ENCODE results near the gene RAB7B.

The RAB7B gene

GRCh38 chr1:205994346-205994745 lies 8.8 kb downstream of the RAB7B start:
- no peak for DNase-seq (ENCODE audit: low read depth)

- DNase-seq (ENCODE audit: low read depth) = no peak
Observed at GRCh38 chr1:205993068-205993467, 10.1 kb downstream of the RAB7B start.

- DNase-seq (ENCODE audit: low read depth) = no peak
Observed at GRCh38 chr1:205992218-205992882, 10.8 kb downstream of the RAB7B start.

- no peak for DNase-seq (ENCODE audit: low read depth)
Observed at GRCh38 chr1:205991237-205991636, 12.0 kb downstream of the RAB7B start.

- no peak for DNase-seq (ENCODE audit: low read depth)
Observed at GRCh38 chr1:205990226-205990625, 13.0 kb downstream of the RAB7B start.

- no peak for DNase-seq (ENCODE audit: low read depth)
Observed at GRCh38 chr1:205989786-205990185, 13.4 kb downstream of the RAB7B start.

GRCh38 chr1:205988585-205988995 lies 14.6 kb downstream of the RAB7B start:
- no peak for DNase-seq (ENCODE audit: low read depth)

GRCh38 chr1:205986861-205987260 lies 16.3 kb downstream of the RAB7B start:
- DNase-seq (ENCODE audit: low read depth) = no peak

- no peak for DNase-seq (ENCODE audit: low read depth)
Observed at GRCh38 chr1:205986292-205986691, 16.9 kb downstream of the RAB7B start.

- no peak for DNase-seq (ENCODE audit: low read depth)
Observed at GRCh38 chr1:205985330-205986005, 17.7 kb downstream of the RAB7B start.

GRCh38 chr1:205983925-205984725 lies 19.1 kb downstream of the RAB7B start:
- DNase-seq (ENCODE audit: low read depth) = no peak

GRCh38 chr1:205981257-205981656 lies 21.9 kb downstream of the RAB7B start:
- no peak for DNase-seq (ENCODE audit: low read depth)

GRCh38 chr1:205980237-205980870 lies 22.8 kb downstream of the RAB7B start:
- no peak for DNase-seq (ENCODE audit: low read depth)

- DNase-seq (ENCODE audit: low read depth) = no peak
Observed at GRCh38 chr1:205979301-205979700, 23.9 kb downstream of the RAB7B start.

- no peak for DNase-seq (ENCODE audit: low read depth)
Observed at GRCh38 chr1:205978676-205979075, 24.5 kb downstream of the RAB7B start.

GRCh38 chr1:205977402-205978014 lies 25.7 kb downstream of the RAB7B start:
- peak; percentile 65 for DNase-seq (ENCODE audit: low read depth)

- DNase-seq (ENCODE audit: low read depth) = no peak
Observed at GRCh38 chr1:205976708-205977401, 26.3 kb downstream of the RAB7B start.

GRCh38 chr1:205976036-205976435 lies 27.2 kb downstream of the RAB7B start:
- no peak for DNase-seq (ENCODE audit: low read depth)

- DNase-seq (ENCODE audit: low read depth) = no peak
Observed at GRCh38 chr1:205975387-205975998, 27.7 kb downstream of the RAB7B start.

GRCh38 chr1:205974712-205975111 lies 28.5 kb downstream of the RAB7B start:
- no peak for DNase-seq (ENCODE audit: low read depth)

All from stimulated activated CD8-positive, alpha-beta memory T cell treated with anti-CD3 and anti-CD28 coated beads, Interleukin-15, amount 100 ng/mL, for 24 hours (primary cell).